Right lobe of liver (tissue), 6 donors: ENCODE results near the gene HK1. TPM values are rescaled to one million over a fixed set of nuclear protein-coding genes. Genes with fewer than 3 reads are reported as not detected.

Source experiments
- ATAC-seq, 4 donors: fragments of 200-7000 bp; cut with Tn5 transposase; one replicate each; pipeline ENCODE4 v1.9.1; 2020; ENCODE audit warnings: mild to moderate bottlenecking in 4 of 4, moderate library complexity in 4 of 4
- DNase-seq, 3 donors: peaks; one replicate each; pipeline ENCODE4 v3.0.0-alpha.2; 2020
- H3K27ac ChIP-seq, 3 donors: fragments of 200-600 bp; one replicate each; pipeline ENCODE4 v1.8.0; 2022
- H3K27me3 ChIP-seq, 2 donors: fragments of 200-600 bp; one replicate each; pipeline ENCODE4 v1.8.0; 2022
- H3K36me3 ChIP-seq, 4 donors: fragments of 200-600 bp; sonication (generic) in 1 of 4; one replicate each; pipeline versions ENCODE4 v1.5.1 to v1.8.0; 2017 to 2022; ENCODE audit warnings: control low read depth in 1 of 4
- H3K4me1 ChIP-seq, 4 donors: fragments of 200-600 bp; sonication (generic) in 1 of 4; one replicate each; pipeline versions ENCODE4 v1.5.1 to v1.8.0; 2017 to 2022; ENCODE audit warnings: control low read depth in 1 of 4
- H3K4me3 ChIP-seq, 3 donors: fragments of 200-600 bp; one replicate each; pipeline ENCODE4 v1.8.0; 2022
- H3K9me3 ChIP-seq, 4 donors: fragments of 200-600 bp; sonication (generic) in 1 of 4; one replicate each; pipeline versions ENCODE4 v1.5.1 to v1.8.0; 2017 to 2022; ENCODE audit warnings: control low read depth in 1 of 4
- CTCF ChIP-seq, 4 donors: fragments of 200-600 bp in 3 of 4; fragments of 450-650 bp in 1 of 4; IDR thresholded peaks; one replicate each; pipeline versions ENCODE4 v1.5.1 to v1.8.0; 2016 to 2022; ENCODE audit warnings: antibody characterized with exemption in 4 of 4, mild to moderate bottlenecking in 2 of 4
- POLR2A ChIP-seq: fragments of 450-650 bp; IDR thresholded peaks from one replicate; pipeline ENCODE4 v1.6.1; 2017; ENCODE audit warnings: antibody characterized with exemption, mild to moderate bottlenecking
- WGBS: methylation state at CpG from one replicate; pipeline ENCODE4 v1.1.6; 2018; ENCODE audit warnings: low coverage, low lambda C conversion rate; ENCODE audit not compliant: insufficient coverage; ENCODE audit errors: missing lambda C conversion rate; 5-methylcytosine and 5-hydroxymethylcytosine counted together
- intact Hi-C, 2 donors: fragments of 100-400 bp; cut with DNase I; formaldehyde crosslinking; loops; one replicate each; pipeline versions ENCODE4 v1.11.2 to v1.14.1; 2022
- total RNA-seq, 6 experiments: library from RNA; depleted of rRNA in 2 of 6; stranded (reverse); fragments of >200 nt in 2 of 6; fragmentation: NEBNext Ultra II Directional in 3 of 6; extraction: Animal tissue kit (Norgen Biotek cat#: 25700) in 3 of 6; gene quantifications; one replicate each; pipeline versions ENCODE4 v1.1.0 to v1.2.4, GENCODE V29; 2016 to 2023
- donor health status: DM: no; HTN: yes; CAD: no.
- donor health status: DM: no; HTN: no; CAD: no.
- donor health status: DM: no; HTN: no; CAD: no.
- donor health status: DM: no; HTN: yes; CAD: no.
- donor health status: DM: no; HTN: yes; CAD: no.

HK1 gene
- total RNA-seq, 6 experiments from 2014 or later: 4.2 to 28.0 (median 7.2) TPM

- Histone ChIP-seq H3K4me3 (no peak overlapping the region), H3K36me3 (peaks cover 0 to 2% (median 0%) of the 10 kb centered on the region in 4 donors), H3K9me3 (no peaks in the 10 kb centered on the region), H3K27me3 (no peaks in the 10 kb centered on the region), H3K4me1 (no peaks in the 10 kb centered on the region), H3K27ac (no peak overlapping the region)
- 91% methylated on average over 19 of the region's 22 CpGs for WGBS
- DNase-seq (no peak), ATAC-seq (no peak)
- TF ChIP-seq CTCF (IDR thresholded peaks at IDR 0.05) (no peak), POLR2A (no peak)
- intact Hi-C loops: loop anchor here in 1 of 2 donors (5.0 kb wide), 1 partner anchor 159 kb away; no protein-coding TSS in a partner anchor
Measured at GRCh38 chr10:69232736-69233480, 45.4 kb upstream of the HK1 start.

GRCh38 chr10:69234447-69234846 is 43.8 kb upstream of the HK1 start:
- ATAC-seq: no peak
- no peak overlapping the region for H3K4me3 ChIP-seq
- DNase-seq: no peak
- no peaks in the 10 kb centered on the region for H3K27me3 ChIP-seq
- no peaks in the 10 kb centered on the region for H3K9me3 ChIP-seq
- no peaks in the 10 kb centered on the region for H3K4me1 ChIP-seq
- H3K27ac ChIP-seq: no peak overlapping the region
- WGBS: 87% methylated on average over 3 of the region's 3 CpGs
- intact Hi-C loops: loop anchor here in 1 of 2 donors (5.0 kb wide), 1 partner anchor 158 kb away; no protein-coding TSS in a partner anchor
- TF ChIP-seq CTCF (IDR thresholded peaks at IDR 0.05) (no peak), POLR2A (no peak)
- no peaks in the 10 kb centered on the region for H3K36me3 ChIP-seq

- no peaks in the 10 kb centered on the region for H3K4me1 ChIP-seq
- DNase-seq: peak; percentile 82 to 83 (median 83)
- 29% methylated on average over 17 of the region's 17 CpGs for WGBS
- H3K27ac ChIP-seq: no peak overlapping the region
- H3K4me3 ChIP-seq: no peak overlapping the region
- no peaks in the 10 kb centered on the region for H3K27me3 ChIP-seq
- TF ChIP-seq CTCF (IDR thresholded peaks at IDR 0.05): peak; percentile 85 to 98 (median 92)
- no peak for TF ChIP-seq POLR2A
- intact Hi-C loops: no loop called here
- ATAC-seq: peak; percentile 97 to 99 (median 97)
- H3K36me3 ChIP-seq: no peaks in the 10 kb centered on the region
- no peaks in the 10 kb centered on the region for H3K9me3 ChIP-seq
Measured at GRCh38 chr10:69237528-69238159, 40.7 kb upstream of the HK1 start.

GRCh38 chr10:69239136-69239535 is 39.2 kb upstream of the HK1 start:
- Histone ChIP-seq H3K36me3 (no peaks in the 10 kb centered on the region), H3K4me3 (no peak overlapping the region), H3K4me1 (no peaks in the 10 kb centered on the region), H3K9me3 (no peaks in the 10 kb centered on the region), H3K27ac (no peak overlapping the region), H3K27me3 (no peaks in the 10 kb centered on the region)
- DNase-seq (no peak), ATAC-seq (no peak)
- intact Hi-C loops: no loop called here
- TF ChIP-seq POLR2A (no peak), CTCF (IDR thresholded peaks at IDR 0.05) (no peak)
- 59% methylated on average over 5 of the region's 5 CpGs for WGBS
